Measurements from ENCODE around the gene FAM181A.

Gene FAM181A

GRCh38 chr14:93959239-93960107 is 32.3 kb downstream of the FAM181A start:
- Histone ChIP-seq H3K9me3 (ENCODE audit: low read length) (no peaks in the 10 kb centered on the region), H3K4me3 (ENCODE audit: low read length) (no peak overlapping the region), H3K27me3 (ENCODE audit: insufficient read depth, low read length) (peaks cover 6% of the 10 kb centered on the region), H3K36me3 (ENCODE audit: insufficient read depth, low read length) (no peaks in the 10 kb centered on the region), H3K4me1 (ENCODE audit: insufficient read depth, low read length) (peaks cover 8% of the 10 kb centered on the region), H2AFZ (ENCODE audit: low read depth, low read length) (no peak overlapping the region)

- Histone ChIP-seq H2AFZ (ENCODE audit: low read depth, low read length) (no peak overlapping the region), H3K27me3 (ENCODE audit: insufficient read depth, low read length) (peaks cover 6% of the 10 kb centered on the region), H3K4me1 (ENCODE audit: insufficient read depth, low read length) (peaks cover 8% of the 10 kb centered on the region), H3K9me3 (ENCODE audit: low read length) (no peaks in the 10 kb centered on the region), H3K4me3 (ENCODE audit: low read length) (no peak overlapping the region), H3K36me3 (ENCODE audit: insufficient read depth, low read length) (no peaks in the 10 kb centered on the region)
Observed at GRCh38 chr14:93960108-93960475, 32.9 kb downstream of the FAM181A start.

DNA sequence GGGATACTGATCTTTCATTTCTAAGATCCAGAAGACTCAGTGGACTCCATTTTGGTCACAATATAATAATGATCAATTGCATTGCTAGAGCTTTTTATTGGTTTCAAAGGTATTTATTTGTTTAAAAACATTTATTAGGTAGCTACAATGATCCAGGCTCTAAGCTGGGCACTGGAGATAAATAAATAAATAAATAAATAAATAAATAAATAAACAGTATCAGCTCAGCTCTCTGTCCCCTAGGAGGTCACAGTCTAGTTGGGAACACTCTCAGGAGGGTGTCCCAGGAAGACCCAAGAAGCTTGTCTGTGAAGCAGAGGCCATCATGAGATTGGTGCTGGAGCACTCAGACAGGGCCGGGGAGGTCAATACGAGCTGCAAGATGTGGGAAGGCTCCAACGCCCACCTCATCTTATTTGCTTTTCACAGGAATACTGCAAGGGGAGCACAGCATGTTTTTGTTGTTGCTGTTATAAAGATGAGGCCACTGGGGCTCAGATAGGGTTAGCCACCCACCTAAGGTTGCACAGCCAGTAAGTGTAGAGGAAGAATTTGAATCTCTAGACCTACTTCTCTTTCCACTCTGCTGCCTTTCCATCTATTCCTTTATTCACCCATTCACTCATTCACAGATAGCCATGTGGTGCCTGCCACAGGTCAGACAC is 33.8 kb downstream of the FAM181A start:
- Histone ChIP-seq H3K9me3 (ENCODE audit: low read length) (no peaks in the 10 kb centered on the region), H3K4me1 (ENCODE audit: insufficient read depth, low read length) (peaks cover 8% of the 10 kb centered on the region), H3K27me3 (ENCODE audit: insufficient read depth, low read length) (peaks cover 6% of the 10 kb centered on the region)

DNA sequence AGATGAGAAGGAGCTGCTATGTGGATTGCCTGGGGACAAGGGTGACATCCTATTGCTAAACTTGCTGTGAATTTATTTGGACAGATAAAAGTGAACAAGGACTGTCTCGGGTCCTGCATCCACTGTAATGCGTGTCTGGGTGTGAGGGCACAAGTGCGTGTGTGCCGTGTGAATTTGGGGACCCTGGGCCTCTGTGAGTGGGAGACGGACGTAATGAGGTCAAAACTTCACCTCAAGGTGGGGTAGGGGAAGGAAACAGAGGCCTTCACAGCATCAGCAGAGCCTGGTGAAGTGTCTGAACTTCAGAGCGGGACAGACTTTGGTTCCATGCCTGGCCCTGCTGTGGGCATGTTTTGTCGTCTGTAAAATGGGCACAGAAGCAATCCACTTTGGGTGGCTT is 34.5 kb downstream of the FAM181A start:
- peaks cover under 1% of the 10 kb centered on the region for H3K27me3 ChIP-seq (ENCODE audit: insufficient read depth, low read length)
- no peak overlapping the region for H3K4me3 ChIP-seq (ENCODE audit: low read length)
- H3K36me3 ChIP-seq (ENCODE audit: insufficient read depth, low read length) = no peaks in the 10 kb centered on the region

More for the DNA sequence above, 33.8 kb downstream of the FAM181A start:
- Histone ChIP-seq H3K4me3 (ENCODE audit: low read length) (no peak overlapping the region), H3K36me3 (ENCODE audit: insufficient read depth, low read length) (no peaks in the 10 kb centered on the region), H2AFZ (ENCODE audit: low read depth, low read length) (no peak overlapping the region)

GRCh38 chr14:93962701-93963601 is 35.8 kb downstream of the FAM181A start:
- H3K9me3 ChIP-seq (ENCODE audit: low read length) = no peaks in the 10 kb centered on the region
- H3K4me1 ChIP-seq (ENCODE audit: insufficient read depth, low read length) = peaks cover 8% of the 10 kb centered on the region
- no peaks in the 10 kb centered on the region for H3K27me3 ChIP-seq (ENCODE audit: insufficient read depth, low read length)
- no peak overlapping the region for H2AFZ ChIP-seq (ENCODE audit: low read depth, low read length)
- H3K4me3 ChIP-seq (ENCODE audit: low read length) = no peak overlapping the region
- H3K36me3 ChIP-seq (ENCODE audit: insufficient read depth, low read length) = no peaks in the 10 kb centered on the region

More for the DNA sequence above, 34.5 kb downstream of the FAM181A start:
- Histone ChIP-seq H3K4me1 (ENCODE audit: insufficient read depth, low read length) (peaks cover 8% of the 10 kb centered on the region), H3K9me3 (ENCODE audit: low read length) (no peaks in the 10 kb centered on the region), H2AFZ (ENCODE audit: low read depth, low read length) (no peak overlapping the region)

GRCh38 chr14:93963692-93964091 is 36.5 kb downstream of the FAM181A start:
- Histone ChIP-seq H3K4me1 (ENCODE audit: insufficient read depth, low read length) (peaks cover 8% of the 10 kb centered on the region), H3K27me3 (ENCODE audit: insufficient read depth, low read length) (peaks cover 4% of the 10 kb centered on the region), H3K36me3 (ENCODE audit: insufficient read depth, low read length) (no peaks in the 10 kb centered on the region), H2AFZ (ENCODE audit: low read depth, low read length) (no peak overlapping the region), H3K9me3 (ENCODE audit: low read length) (no peaks in the 10 kb centered on the region), H3K4me3 (ENCODE audit: low read length) (no peak overlapping the region)

DNA sequence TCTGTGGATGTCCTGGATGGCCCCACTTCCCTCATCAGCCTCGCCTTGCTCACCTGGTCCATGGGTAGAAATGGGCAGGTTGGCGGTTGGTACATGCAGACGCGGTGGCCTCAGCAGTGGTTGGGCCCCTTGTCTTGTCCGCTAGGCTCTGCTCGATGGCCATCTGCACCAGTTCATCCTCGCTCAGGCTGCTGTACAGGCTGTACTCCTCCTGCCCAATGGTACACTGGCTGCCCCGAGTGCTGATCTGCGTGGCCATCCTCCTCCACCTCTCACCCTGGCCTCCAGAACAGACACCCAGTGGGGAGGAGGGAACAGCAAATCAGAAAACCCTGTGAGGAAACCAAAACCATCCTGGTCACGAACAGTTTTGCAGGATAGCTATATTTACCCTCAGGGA is 37.1 kb downstream of the FAM181A start:
- Histone ChIP-seq H2AFZ (ENCODE audit: low read depth, low read length) (no peak overlapping the region), H3K9me3 (ENCODE audit: low read length) (no peaks in the 10 kb centered on the region), H3K4me3 (ENCODE audit: low read length) (no peak overlapping the region), H3K36me3 (ENCODE audit: insufficient read depth, low read length) (no peaks in the 10 kb centered on the region), H3K27me3 (ENCODE audit: insufficient read depth, low read length) (peaks cover 5% of the 10 kb centered on the region), H3K4me1 (ENCODE audit: insufficient read depth, low read length) (peaks cover 6% of the 10 kb centered on the region)

DNA sequence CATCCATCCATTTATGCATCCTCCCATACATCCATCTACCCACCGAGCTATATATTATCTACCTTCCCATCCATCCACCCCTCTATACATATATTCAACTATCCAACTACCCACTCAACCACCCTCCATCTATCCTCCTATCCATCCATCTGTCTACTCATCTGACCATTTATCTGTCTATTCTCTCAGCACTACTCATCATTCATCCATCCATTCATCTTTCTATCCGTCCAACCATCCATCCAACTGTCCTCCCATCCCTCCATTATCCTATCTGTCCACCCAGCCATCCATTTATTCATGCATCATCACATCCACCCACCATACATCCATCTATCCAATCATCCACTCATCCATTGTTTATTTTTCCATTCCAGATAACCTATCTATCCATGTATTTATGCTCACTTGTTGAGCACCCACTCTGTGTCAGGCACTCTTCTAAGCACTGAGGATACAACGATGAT is 37.7 kb downstream of the FAM181A start:
- Histone ChIP-seq H3K4me3 (ENCODE audit: low read length) (no peak overlapping the region), H3K36me3 (ENCODE audit: insufficient read depth, low read length) (no peaks in the 10 kb centered on the region), H2AFZ (ENCODE audit: low read depth, low read length) (no peak overlapping the region), H3K27me3 (ENCODE audit: insufficient read depth, low read length) (peaks cover 5% of the 10 kb centered on the region), H3K4me1 (ENCODE audit: insufficient read depth, low read length) (peaks cover 4% of the 10 kb centered on the region), H3K9me3 (ENCODE audit: low read length) (no peaks in the 10 kb centered on the region)

DNA sequence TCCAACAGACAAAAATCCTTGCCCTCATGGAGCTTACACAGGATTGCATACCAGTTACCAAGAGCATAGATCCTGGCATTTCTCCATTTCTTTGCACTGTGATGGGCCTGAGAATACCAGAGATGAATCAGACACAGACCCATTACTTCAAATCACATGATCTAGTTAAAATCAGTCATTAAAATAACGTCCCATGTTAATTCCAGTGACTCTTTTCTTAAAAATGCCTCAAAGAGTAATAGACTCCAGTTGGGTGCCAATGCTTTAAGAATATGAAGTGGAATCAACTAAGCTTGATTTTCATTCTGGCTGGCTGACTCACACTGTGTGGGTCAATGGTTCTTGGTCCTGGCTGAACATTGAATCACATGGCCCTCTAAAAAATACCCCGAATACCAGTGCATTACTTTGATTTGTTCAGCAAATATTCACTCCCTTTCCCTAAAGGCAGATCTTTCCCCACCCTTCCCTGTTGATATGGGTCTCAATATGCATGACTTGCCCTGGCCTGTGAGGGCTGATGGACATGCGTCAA is 38.2 kb downstream of the FAM181A start:
- no peaks in the 10 kb centered on the region for H3K9me3 ChIP-seq (ENCODE audit: low read length)
- peaks cover 5% of the 10 kb centered on the region for H3K27me3 ChIP-seq (ENCODE audit: insufficient read depth, low read length)
- no peak overlapping the region for H2AFZ ChIP-seq (ENCODE audit: low read depth, low read length)
- peaks cover 4% of the 10 kb centered on the region for H3K4me1 ChIP-seq (ENCODE audit: insufficient read depth, low read length)
- H3K36me3 ChIP-seq (ENCODE audit: insufficient read depth, low read length) = no peaks in the 10 kb centered on the region
- no peak overlapping the region for H3K4me3 ChIP-seq (ENCODE audit: low read length)

GRCh38 chr14:93965946-93966474 is 38.9 kb downstream of the FAM181A start:
- H3K9me3 ChIP-seq (ENCODE audit: low read length) = no peaks in the 10 kb centered on the region
- peaks cover 4% of the 10 kb centered on the region for H3K4me1 ChIP-seq (ENCODE audit: insufficient read depth, low read length)
- H3K4me3 ChIP-seq (ENCODE audit: low read length) = no peak overlapping the region
- peaks cover 5% of the 10 kb centered on the region for H3K27me3 ChIP-seq (ENCODE audit: insufficient read depth, low read length)
- H3K36me3 ChIP-seq (ENCODE audit: insufficient read depth, low read length) = no peaks in the 10 kb centered on the region
- no peak overlapping the region for H2AFZ ChIP-seq (ENCODE audit: low read depth, low read length)

DNA sequence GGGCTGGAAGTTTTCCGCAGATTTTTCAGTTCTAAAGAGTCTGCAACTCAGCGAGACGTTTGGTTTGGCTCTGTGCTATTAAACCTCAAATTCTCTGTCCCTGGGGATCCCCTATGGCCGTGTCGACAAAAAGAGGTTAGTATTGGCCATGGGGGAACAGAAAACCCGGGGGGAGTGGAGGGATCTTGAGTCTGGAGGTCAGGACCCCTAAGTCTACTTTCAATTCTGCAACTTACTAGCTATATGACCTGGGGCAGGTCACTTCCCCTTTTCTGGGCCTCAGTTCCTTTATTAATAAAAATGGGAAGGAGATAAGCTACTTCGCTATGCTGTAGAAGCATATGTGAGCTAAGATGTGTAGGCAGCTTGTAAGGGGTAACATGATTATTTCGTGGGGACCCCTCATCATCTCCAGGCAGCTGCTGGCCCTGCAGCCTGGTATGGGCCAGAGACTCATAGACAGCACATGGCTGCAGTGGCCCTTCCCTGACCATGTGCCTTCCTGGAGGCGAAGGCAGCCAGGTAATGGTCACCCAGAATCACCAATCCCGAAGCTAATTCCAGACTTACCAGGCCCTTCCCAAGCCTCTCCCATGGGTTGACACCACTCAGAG is 40.6 kb downstream of the FAM181A start:
- Histone ChIP-seq H3K9me3 (ENCODE audit: low read length) (no peaks in the 10 kb centered on the region), H3K4me3 (ENCODE audit: low read length) (no peak overlapping the region), H3K36me3 (ENCODE audit: insufficient read depth, low read length) (no peaks in the 10 kb centered on the region), H2AFZ (ENCODE audit: low read depth, low read length) (no peak overlapping the region), H3K27me3 (ENCODE audit: insufficient read depth, low read length) (peaks cover 5% of the 10 kb centered on the region), H3K4me1 (ENCODE audit: insufficient read depth, low read length) (peaks cover 4% of the 10 kb centered on the region)
